22Rv1 (cell line): ENCODE measurements around the gene PRKD1.
"Not testable (repeated sequence)": the region's sequence is repeated elsewhere in the genome, so short reads cannot be mapped to it uniquely, and the experiment has no call there.

ENCODE experiments used
- H3K27ac ChIP-seq: fragments of 450-650 bp; 2 replicates; pipeline ENCODE4 v1.5.1; 2017
- CTCF ChIP-seq: fragments of 450-650 bp; IDR thresholded peaks from 2 replicates; pipeline ENCODE4 v1.5.1; 2017; ENCODE audit warnings: mild to moderate bottlenecking
- ZFX ChIP-seq: fragments of 450-650 bp; IDR thresholded peaks from 2 replicates; pipeline ENCODE4 v1.6.1; 2017; ENCODE audit warnings: antibody characterized with exemption, borderline replicate concordance

Gene PRKD1

DNA sequence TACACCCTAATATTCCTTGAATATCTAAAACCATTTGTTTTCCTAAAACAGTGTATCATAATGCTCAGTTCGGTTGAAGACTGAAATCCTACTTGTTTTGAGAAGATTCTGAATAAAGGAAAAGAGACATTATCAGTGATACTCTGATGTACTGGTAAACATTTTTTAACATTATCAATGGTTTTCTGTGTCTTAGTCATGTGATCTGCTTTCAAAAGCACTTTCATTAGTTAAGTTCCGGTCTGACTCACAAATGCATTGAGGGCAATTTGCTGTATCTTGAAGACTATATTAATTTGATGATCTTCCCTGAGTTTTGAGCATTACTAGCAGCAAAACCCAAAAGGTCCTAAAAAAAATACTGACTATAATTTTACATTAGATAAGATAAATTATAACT, 145.6 kb downstream of the PRKD1 start:
- no peak overlapping the region for H3K27ac ChIP-seq
- TF ChIP-seq CTCF (no peak), ZFX (no peak)

DNA sequence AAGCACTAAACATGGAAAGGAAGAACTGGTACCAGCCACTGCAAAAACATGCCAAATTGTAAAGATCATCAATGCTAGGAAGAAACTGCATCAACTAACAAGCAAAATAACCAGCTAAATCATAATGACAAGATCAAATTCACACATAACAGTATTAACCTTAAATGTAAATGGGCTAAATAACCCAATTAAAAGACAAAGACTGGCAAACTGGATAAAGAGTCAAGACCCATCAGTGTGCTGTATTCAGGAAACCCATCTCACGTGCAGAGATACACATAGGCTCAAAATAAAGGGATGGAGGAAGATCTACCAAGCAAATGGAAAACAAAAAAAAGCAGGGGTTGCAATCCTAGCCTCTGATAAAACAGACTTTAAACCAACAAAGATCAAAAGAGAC, 150.5 kb downstream of the PRKD1 start:
- H3K27ac ChIP-seq = not testable (repeated sequence)

GRCh38 chr14:29773990-29774389, 153.7 kb downstream of the PRKD1 start:
- no peak overlapping the region for H3K27ac ChIP-seq
- TF ChIP-seq ZFX (no peak), CTCF (no peak)

DNA sequence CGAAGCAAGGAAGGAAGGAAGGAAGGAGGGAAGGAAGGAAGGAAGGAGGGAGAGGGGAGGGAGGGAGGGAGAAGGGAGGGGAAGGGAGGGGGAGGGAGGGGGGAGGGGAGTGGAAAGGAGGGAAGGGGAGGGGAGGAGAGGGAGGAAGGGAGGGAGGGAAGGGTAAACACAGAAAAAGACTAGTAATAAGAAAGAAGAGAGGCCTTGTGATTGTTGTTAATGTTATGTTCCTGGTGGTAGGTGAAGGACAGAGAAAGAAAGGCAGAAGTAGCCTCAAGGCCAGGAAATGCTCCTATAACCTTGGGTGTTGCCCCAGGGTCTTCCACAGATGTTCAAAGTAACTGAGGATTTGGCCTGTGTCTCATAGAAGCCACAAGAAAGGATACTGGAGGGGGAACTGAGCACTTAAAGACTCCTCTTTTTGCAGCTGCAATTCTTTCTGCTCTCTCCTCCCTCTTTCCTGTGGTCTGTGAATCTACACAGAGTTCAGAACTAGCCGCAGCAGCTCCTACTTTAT, 164.2 kb downstream of the PRKD1 start:
- H3K27ac ChIP-seq = no peak overlapping the region
- TF ChIP-seq CTCF (no peak), ZFX (no peak)

DNA sequence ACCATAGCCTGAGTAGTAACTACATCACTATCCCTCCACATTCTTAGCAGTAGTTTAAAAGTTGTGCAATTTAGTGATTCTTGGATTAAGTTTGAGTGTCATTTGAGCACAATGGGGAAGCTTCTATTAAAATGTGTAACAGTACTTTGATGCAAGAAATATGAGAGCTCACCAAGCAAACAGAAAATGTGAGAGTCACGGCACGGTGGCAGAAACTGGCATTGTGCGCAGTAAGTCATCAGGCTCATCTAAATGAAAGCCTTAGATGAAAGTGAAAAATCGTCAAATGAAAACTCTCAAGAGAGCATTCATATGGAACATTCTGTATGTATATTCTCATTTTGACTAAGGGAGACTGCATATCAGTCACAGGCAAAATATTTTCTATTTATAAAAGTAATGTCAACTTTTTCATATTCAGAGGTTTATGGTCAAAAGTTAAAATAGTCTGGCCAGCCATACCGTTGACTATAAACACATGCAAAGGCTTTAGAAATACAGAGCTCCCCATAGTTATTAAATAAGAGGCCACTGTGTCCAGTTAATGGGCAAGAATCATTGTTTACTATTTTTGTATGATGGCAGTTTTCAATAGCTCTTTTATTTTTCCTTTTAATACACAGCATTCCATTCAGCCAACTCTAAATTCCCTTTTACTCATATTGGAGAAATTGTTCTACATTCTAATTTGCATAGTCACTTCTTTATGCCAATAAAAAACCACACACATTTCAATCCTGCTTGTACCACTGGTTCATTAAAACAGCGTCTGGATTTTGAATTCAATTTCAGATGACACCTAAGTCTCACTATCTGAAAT, 167.9 kb downstream of the PRKD1 start:
- no peak for TF ChIP-seq CTCF
- no peak for TF ChIP-seq ZFX
- H3K27ac ChIP-seq = no peak overlapping the region

DNA sequence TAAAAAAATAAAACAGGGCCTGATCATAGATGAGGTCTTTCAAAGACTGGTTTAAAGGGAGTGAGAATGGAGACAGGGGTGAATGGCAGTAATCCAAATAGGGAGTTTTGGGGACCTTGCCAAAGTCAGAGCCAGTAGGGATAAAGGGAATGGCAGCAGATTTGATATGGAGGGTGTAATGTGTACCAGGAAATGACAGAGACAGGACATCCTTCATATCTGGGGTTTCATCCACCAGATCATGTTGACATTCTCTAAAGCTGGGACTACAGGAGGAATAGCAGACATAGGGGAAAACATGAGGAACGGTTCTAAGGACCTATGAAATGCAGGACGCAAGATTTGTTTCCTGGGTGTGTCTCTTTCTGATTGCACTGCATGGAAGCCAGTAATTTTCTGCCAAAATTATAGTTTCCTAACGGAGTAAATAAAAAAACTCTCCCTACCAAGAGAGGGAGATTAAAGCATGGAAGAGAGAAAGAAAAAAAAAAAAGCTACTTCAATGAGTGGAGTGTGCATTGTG, 169.9 kb downstream of the PRKD1 start:
- peak overlapping the region; percentile 37 for H3K27ac ChIP-seq
- TF ChIP-seq ZFX (no peak), CTCF (no peak)

GRCh38 chr14:29757188-29757680, 170.4 kb downstream of the PRKD1 start:
- 0 out of 2 replicates have a peak, but pooled peaks have one; percentile 6 for TF ChIP-seq CTCF
- no peak for TF ChIP-seq ZFX

More at GRCh38 chr14:29757188-29757680, 170.4 kb downstream of the PRKD1 start:
- peak overlapping the region; percentile 37 for H3K27ac ChIP-seq
